CD4-positive, alpha-beta T cell treated with Interleukin-6 at 100 ng/mL for 8 hours (primary cell): ENCODE results near the gene MIB2.

ENCODE experiments used
- DNase-seq: peaks from one replicate; pipeline ENCODE4 v3.0.0-alpha.2; 2020; ENCODE audit warnings: mixed read lengths, low spot score

The MIB2 gene

GRCh38 chr1:1598051-1598719, 17.1 kb upstream of the MIB2 start:
- no peak for DNase-seq

- DNase-seq, result no peak
Observed at GRCh38 chr1:1598720-1599029, 16.6 kb upstream of the MIB2 start.

GRCh38 chr1:1599030-1599934, 16.0 kb upstream of the MIB2 start:
- DNase-seq, result no peak

- DNase-seq, result no peak
Observed at GRCh38 chr1:1599935-1600860, 15.1 kb upstream of the MIB2 start, which contains the start of gene FNDC10. TSS of gene FNDC10 (minus strand) at chr1:1600135. CDS start at chr1:1600015, 120 bp downstream.

- DNase-seq, result no peak
Observed at GRCh38 chr1:1600861-1601563, 14.3 kb upstream of the MIB2 start.

- DNase-seq, result no peak
Observed at GRCh38 chr1:1601564-1602303, 13.6 kb upstream of the MIB2 start.

GRCh38 chr1:1602304-1602967, 12.9 kb upstream of the MIB2 start:
- DNase-seq, result no peak

- DNase-seq, result no peak
Observed at GRCh38 chr1:1602968-1603506, 12.3 kb upstream of the MIB2 start.

- no peak for DNase-seq
Observed at GRCh38 chr1:1603671-1604373, 11.5 kb upstream of the MIB2 start.

- DNase-seq, result no peak
Observed at GRCh38 chr1:1604374-1605033, 10.8 kb upstream of the MIB2 start.

- DNase-seq, result no peak
Observed at GRCh38 chr1:1605034-1605591, 10.2 kb upstream of the MIB2 start.

- no peak for DNase-seq
Observed at GRCh38 chr1:1605724-1606123, 9.6 kb upstream of the MIB2 start.

GRCh38 chr1:1606232-1606631, 9.1 kb upstream of the MIB2 start:
- no peak for DNase-seq

- no peak for DNase-seq
Observed at GRCh38 chr1:1609822-1610485, 5.3 kb upstream of the MIB2 start.

- no peak for DNase-seq
Observed at GRCh38 chr1:1610796-1611195, 4.5 kb upstream of the MIB2 start.

- DNase-seq, result no peak
Observed at GRCh38 chr1:1612104-1612400, 3.2 kb upstream of the MIB2 start.

GRCh38 chr1:1613509-1614082, 1.7 kb upstream of the MIB2 start:
- DNase-seq, result no peak
